IPS-18a (cell line): ENCODE data around the gene ETFB.

Experiments used
- H3K27ac ChIP-seq: one replicate; pipeline ENCODE4 v1.5.1; 2013; ENCODE audit warnings: low read length
- H3K27me3 ChIP-seq: one replicate; pipeline ENCODE4 v1.6.1; 2013; ENCODE audit warnings: mild to moderate bottlenecking, low read length; ENCODE audit not compliant: control insufficient read depth, insufficient read depth
- H3K36me3 ChIP-seq: one replicate; pipeline ENCODE4 v1.6.1; 2013; ENCODE audit warnings: low read depth, low read length; ENCODE audit not compliant: control insufficient read depth
- H3K4me1 ChIP-seq: one replicate; pipeline ENCODE4 v1.6.1; 2013; ENCODE audit warnings: low read depth, low read length; ENCODE audit not compliant: control insufficient read depth
- H3K4me3 ChIP-seq: one replicate; pipeline ENCODE4 v1.5.1; 2013; ENCODE audit warnings: low read length
- H3K9ac ChIP-seq: one replicate; pipeline ENCODE4 v1.6.1; 2013; ENCODE audit warnings: mild to moderate bottlenecking, low read length, moderate library complexity
- H3K9me3 ChIP-seq: one replicate; pipeline ENCODE4 v1.6.1; 2013; ENCODE audit warnings: low read depth, low read length; ENCODE audit not compliant: control insufficient read depth

ETFB gene

GRCh38 chr19:51357952-51358351 is 8.2 kb downstream of the ETFB start:
- Histone ChIP-seq H3K9me3 (no peaks in the 10 kb centered on the region), H3K36me3 (no peaks in the 10 kb centered on the region), H3K4me3 (no peak overlapping the region), H3K27ac (no peak overlapping the region), H3K4me1 (peaks cover 11% of the 10 kb centered on the region), H3K9ac (no peak overlapping the region), H3K27me3 (no peaks in the 10 kb centered on the region)

GRCh38 chr19:51356159-51356801 is 9.9 kb downstream of the ETFB start:
- Histone ChIP-seq H3K27me3 (no peaks in the 10 kb centered on the region), H3K4me3 (no peak overlapping the region), H3K4me1 (peaks cover 11% of the 10 kb centered on the region), H3K36me3 (no peaks in the 10 kb centered on the region), H3K27ac (no peak overlapping the region), H3K9me3 (no peaks in the 10 kb centered on the region), H3K9ac (no peak overlapping the region)

- Histone ChIP-seq H3K4me1 (peaks cover 11% of the 10 kb centered on the region), H3K27me3 (no peaks in the 10 kb centered on the region), H3K9me3 (no peaks in the 10 kb centered on the region), H3K36me3 (no peaks in the 10 kb centered on the region), H3K4me3 (peak overlapping the region; percentile 14), H3K27ac (no peak overlapping the region), H3K9ac (peak overlapping the region; percentile 34)
Measured at GRCh38 chr19:51354742-51355148, 11.4 kb downstream of the ETFB start.

GRCh38 chr19:51354103-51354741 is 12.0 kb downstream of the ETFB start:
- no peak overlapping the region for H3K27ac ChIP-seq
- no peaks in the 10 kb centered on the region for H3K36me3 ChIP-seq
- H3K9me3 ChIP-seq = no peaks in the 10 kb centered on the region
- no peaks in the 10 kb centered on the region for H3K27me3 ChIP-seq
- peaks cover 11% of the 10 kb centered on the region for H3K4me1 ChIP-seq
- peak overlapping the region; percentile 34 for H3K9ac ChIP-seq
- H3K4me3 ChIP-seq = peak overlapping the region; percentile 14

GRCh38 chr19:51352783-51353360 is 13.3 kb downstream of the ETFB start:
- Histone ChIP-seq H3K4me1 (peaks cover 11% of the 10 kb centered on the region), H3K9ac (no peak overlapping the region), H3K27me3 (no peaks in the 10 kb centered on the region), H3K27ac (no peak overlapping the region), H3K9me3 (no peaks in the 10 kb centered on the region), H3K4me3 (no peak overlapping the region), H3K36me3 (no peaks in the 10 kb centered on the region)

- Histone ChIP-seq H3K27me3 (no peaks in the 10 kb centered on the region), H3K4me1 (peaks cover 11% of the 10 kb centered on the region), H3K9ac (no peak overlapping the region), H3K4me3 (no peak overlapping the region), H3K36me3 (no peaks in the 10 kb centered on the region), H3K9me3 (no peaks in the 10 kb centered on the region), H3K27ac (no peak overlapping the region)
Measured at GRCh38 chr19:51351266-51351990, 14.8 kb downstream of the ETFB start.

GRCh38 chr19:51347209-51347928 is 18.8 kb downstream of the ETFB start:
- Histone ChIP-seq H3K36me3 (no peaks in the 10 kb centered on the region), H3K9me3 (no peaks in the 10 kb centered on the region), H3K27me3 (no peaks in the 10 kb centered on the region), H3K27ac (no peak overlapping the region), H3K9ac (no peak overlapping the region), H3K4me3 (no peak overlapping the region), H3K4me1 (peaks cover 3% of the 10 kb centered on the region)

GRCh38 chr19:51346742-51347141 is 19.4 kb downstream of the ETFB start:
- Histone ChIP-seq H3K4me3 (no peak overlapping the region), H3K36me3 (no peaks in the 10 kb centered on the region), H3K4me1 (peaks cover 9% of the 10 kb centered on the region), H3K9ac (no peak overlapping the region), H3K9me3 (no peaks in the 10 kb centered on the region), H3K27me3 (peaks cover 6% of the 10 kb centered on the region), H3K27ac (no peak overlapping the region)

- H3K27me3 ChIP-seq = peaks cover 22% of the 10 kb centered on the region
- H3K27ac ChIP-seq = no peak overlapping the region
- no peaks in the 10 kb centered on the region for H3K9me3 ChIP-seq
- no peaks in the 10 kb centered on the region for H3K36me3 ChIP-seq
- no peak overlapping the region for H3K4me3 ChIP-seq
- H3K9ac ChIP-seq = no peak overlapping the region
- H3K4me1 ChIP-seq = peaks cover 9% of the 10 kb centered on the region
Measured at GRCh38 chr19:51345076-51345620, 21.0 kb downstream of the ETFB start.

- Histone ChIP-seq H3K36me3 (no peaks in the 10 kb centered on the region), H3K9me3 (no peaks in the 10 kb centered on the region), H3K9ac (no peak overlapping the region), H3K4me3 (no peak overlapping the region), H3K27me3 (peaks cover 22% of the 10 kb centered on the region), H3K27ac (no peak overlapping the region), H3K4me1 (peaks cover 9% of the 10 kb centered on the region)
Measured at GRCh38 chr19:51342631-51343569, 23.3 kb downstream of the ETFB start.
